HepG2 (cell line): ENCODE measurements around the gene ADGRD1. TPM values are rescaled to one million over a fixed set of nuclear protein-coding genes. Genes with fewer than 3 reads are reported as not detected.

Source experiments
- ARHGAP35 ChIP-seq: sonication (generic); formaldehyde crosslinking; IDR thresholded peaks from 2 replicates; pipeline ENCODE4 v1.9.0; 2022; ENCODE audit warnings: mild to moderate bottlenecking, inconsistent platforms, moderate library complexity, missing genetic modification reagents, borderline replicate concordance
- ARID2 ChIP-seq: sonication (generic); formaldehyde crosslinking; IDR thresholded peaks from 2 replicates; pipeline ENCODE4 v1.8.1; 2022; ENCODE audit warnings: mild to moderate bottlenecking, missing genetic modification reagents, borderline replicate concordance
- CAMTA2 ChIP-seq: sonication (generic); formaldehyde crosslinking; IDR thresholded peaks from 2 replicates; pipeline ENCODE4 v1.4.0; 2020; ENCODE audit warnings: mild to moderate bottlenecking, missing genetic modification reagents, borderline replicate concordance
- ELF3 ChIP-seq: IDR thresholded peaks from 2 replicates; pipeline ENCODE4 v1.6.1; 2016; ENCODE audit warnings: missing genetic modification reagents, missing compliant biosample characterization
- ESRRA ChIP-seq: sonication (generic); formaldehyde crosslinking; IDR thresholded peaks from 2 replicates; pipeline ENCODE4 v1.5.1; 2020; ENCODE audit warnings: mild to moderate bottlenecking, low read depth, missing genetic modification reagents
- HMGA1 ChIP-seq: sonication (generic); formaldehyde crosslinking; conservative IDR thresholded peaks from 2 replicates; pipeline ENCODE4 v1.4.0; 2020; ENCODE audit warnings: missing genetic modification reagents
- IKZF4 ChIP-seq: sonication (generic); formaldehyde crosslinking; IDR thresholded peaks from 2 replicates; pipeline ENCODE4 v1.5.1; 2020; ENCODE audit warnings: borderline replicate concordance, mild to moderate bottlenecking, low read depth, missing genetic modification reagents; ENCODE audit errors: not compliant biosample characterization
- KAT7 ChIP-seq: IDR thresholded peaks from 2 replicates; pipeline ENCODE4 v1.6.1; 2018; ENCODE audit warnings: borderline replicate concordance, missing compliant biosample characterization
- NCOA5 ChIP-seq: sonication (generic); formaldehyde crosslinking; IDR thresholded peaks from 2 replicates; pipeline ENCODE4 v1.4.0; 2020; ENCODE audit warnings: missing genetic modification reagents
- SNRNP70 ChIP-seq: fragments of 200-400 bp; formaldehyde crosslinking; IDR thresholded peaks from 2 replicates; pipeline ENCODE4 v1.6.1; 2017; ENCODE audit warnings: mild to moderate bottlenecking, low read depth, low read length, moderate library complexity
- SRSF4 ChIP-seq: fragments of 200-400 bp; formaldehyde crosslinking; IDR thresholded peaks from one replicate; pipeline ENCODE4 v1.6.1; 2018; ENCODE audit warnings: mild to moderate bottlenecking, low read depth, low read length, moderate library complexity; ENCODE audit not compliant: poor library complexity, severe bottlenecking
- ZNF136 ChIP-seq: sonication (generic); formaldehyde crosslinking; IDR thresholded peaks from 2 replicates; pipeline ENCODE4 v1.8.1; 2022; ENCODE audit warnings: low read depth, mild to moderate bottlenecking, moderate library complexity, missing genetic modification reagents
- ZNF17 ChIP-seq: sonication (generic); formaldehyde crosslinking; IDR thresholded peaks from 2 replicates; pipeline ENCODE4 v1.5.0; 2020; ENCODE audit warnings: mild to moderate bottlenecking, missing genetic modification reagents
- ZNF333 ChIP-seq: sonication (generic); formaldehyde crosslinking; IDR thresholded peaks from 2 replicates; pipeline ENCODE4 v1.4.0; 2020; ENCODE audit warnings: mild to moderate bottlenecking, missing genetic modification reagents, borderline replicate concordance
- polyA plus RNA-seq, 8 experiments: library from polyadenylated mRNA; depleted of rRNA in 3 of 8; stranded (reverse) in 7 of 8; unstranded in 1 of 8; fragments of >200 nt; fragmentation: Illumina TruSeq in 4 of 8; extraction: Trizol in 4 of 8; gene quantifications; 2 replicates each; pipeline versions ENCODE4 v1.2.1 to v1.2.3, GENCODE V29; 2011 to 2016; ENCODE audit warnings: low read depth in 4 of 8, missing spikeins in 1 of 8, mixed read lengths in 1 of 8; ENCODE audit not compliant: insufficient read depth in 1 of 8
- total RNA-seq, 5 experiments: library from RNA; depleted of rRNA; stranded (reverse); fragments of >200 nt; fragmentation: Illumina TruSeq; extraction: Trizol; gene quantifications; 2 replicates each; pipeline ENCODE4 v1.2.3, GENCODE V29; 2016; ENCODE audit warnings: low read depth in 1 of 5
- TF ChIP-seq, protein P1 (sequence below): sonication (generic); formaldehyde crosslinking; IDR thresholded peaks from 2 replicates; pipeline ENCODE4 v1.4.0; 2020; ENCODE audit warnings: missing genetic modification reagents, mild to moderate bottlenecking, borderline replicate concordance
- TF ChIP-seq, protein P2 (sequence below): IDR thresholded peaks from 2 replicates; pipeline ENCODE4 v1.6.1; 2016; ENCODE audit warnings: mild to moderate bottlenecking
- TF ChIP-seq, protein P3 (sequence below): IDR thresholded peaks from 2 replicates; pipeline ENCODE4 v1.6.1; 2018; ENCODE audit warnings: missing genetic modification reagents
- TF ChIP-seq, protein P4 (sequence below): sonication (generic); formaldehyde crosslinking; IDR thresholded peaks from 2 replicates; pipeline ENCODE4 v1.9.0; 2021; ENCODE audit warnings: missing genetic modification reagents, borderline replicate concordance
- TF ChIP-seq, protein P5 (sequence below): sonication (generic); formaldehyde crosslinking; IDR thresholded peaks from 2 replicates; pipeline ENCODE4 v1.4.0; 2020; ENCODE audit warnings: missing genetic modification reagents
- TF ChIP-seq, protein P6 (sequence below): sonication (generic); formaldehyde crosslinking; IDR thresholded peaks from 2 replicates; pipeline ENCODE4 v1.9.0; 2021; ENCODE audit warnings: missing genetic modification reagents, mild to moderate bottlenecking, borderline replicate concordance

ADGRD1 gene
- total and polyA plus RNA-seq, 2 of the 13 experiments (the other 11 are each of a cell fraction or from before 2014, with no cell fraction given) = 0.46 to 12.4 TPM

DNA sequence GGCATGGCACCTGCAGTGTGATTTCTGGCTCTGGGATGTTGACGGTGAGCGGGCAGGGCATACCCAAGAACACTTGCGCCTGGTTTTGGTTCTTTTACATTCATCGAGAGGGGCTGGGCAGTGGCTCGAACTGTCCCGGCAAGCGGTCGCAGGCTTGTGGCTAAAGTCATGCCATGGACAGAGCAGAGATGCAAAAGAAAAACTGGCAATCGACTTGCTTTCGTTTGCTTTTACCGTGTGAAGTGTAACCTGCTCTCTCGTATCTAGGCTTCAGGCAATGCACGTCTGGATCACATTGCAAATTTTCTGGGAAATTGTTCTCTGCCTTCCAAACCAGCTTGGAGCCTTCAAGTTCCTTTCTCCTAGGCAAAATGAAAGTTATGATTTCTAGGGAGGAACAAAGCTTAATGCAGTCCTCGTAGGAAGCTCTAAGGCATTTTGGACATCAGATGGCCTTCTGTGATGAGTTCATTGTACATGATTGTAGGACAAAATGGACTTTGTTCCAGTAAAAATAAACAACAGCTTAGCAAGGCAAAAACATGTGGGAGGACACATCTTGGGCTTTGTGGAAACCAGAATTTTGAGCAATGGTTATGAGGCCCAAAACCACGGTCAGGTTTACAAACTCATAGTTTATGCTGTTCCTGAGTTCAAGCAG lies 18.3 kb downstream of the ADGRD1 start (continued):
- TF ChIP-seq, protein P1, sequence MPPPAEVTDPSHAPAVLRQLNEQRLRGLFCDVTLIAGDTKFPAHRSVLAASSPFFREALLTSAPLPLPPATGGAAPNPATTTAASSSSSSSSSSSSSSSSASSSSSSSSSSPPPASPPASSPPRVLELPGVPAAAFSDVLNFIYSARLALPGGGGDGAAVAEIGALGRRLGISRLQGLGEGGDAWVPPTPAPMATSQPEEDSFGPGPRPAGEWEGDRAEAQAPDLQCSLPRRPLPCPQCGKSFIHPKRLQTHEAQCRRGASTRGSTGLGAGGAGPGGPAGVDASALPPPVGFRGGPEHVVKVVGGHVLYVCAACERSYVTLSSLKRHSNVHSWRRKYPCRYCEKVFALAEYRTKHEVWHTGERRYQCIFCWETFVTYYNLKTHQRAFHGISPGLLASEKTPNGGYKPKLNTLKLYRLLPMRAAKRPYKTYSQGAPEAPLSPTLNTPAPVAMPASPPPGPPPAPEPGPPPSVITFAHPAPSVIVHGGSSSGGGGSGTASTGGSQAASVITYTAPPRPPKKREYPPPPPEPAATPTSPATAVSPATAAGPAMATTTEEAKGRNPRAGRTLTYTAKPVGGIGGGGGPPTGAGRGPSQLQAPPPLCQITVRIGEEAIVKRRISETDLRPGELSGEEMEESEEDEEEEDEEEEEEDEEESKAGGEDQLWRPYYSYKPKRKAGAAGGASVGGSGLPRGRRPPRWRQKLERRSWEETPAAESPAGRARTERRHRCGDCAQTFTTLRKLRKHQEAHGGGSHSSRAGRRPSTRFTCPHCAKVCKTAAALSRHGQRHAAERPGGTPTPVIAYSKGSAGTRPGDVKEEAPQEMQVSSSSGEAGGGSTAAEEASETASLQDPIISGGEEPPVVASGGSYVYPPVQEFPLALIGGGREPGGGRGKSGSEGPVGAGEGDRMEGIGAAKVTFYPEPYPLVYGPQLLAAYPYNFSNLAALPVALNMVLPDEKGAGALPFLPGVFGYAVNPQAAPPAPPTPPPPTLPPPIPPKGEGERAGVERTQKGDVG = peak; percentile 34; the same call in 1 of the 2 replicates
- TF ChIP-seq NCOA5 (CRISPR knock-in tag) (no peak), ARHGAP35 (CRISPR knock-in tag) (no peak), SRSF4 (no peak), ZNF136 (CRISPR knock-in tag) (no peak), SNRNP70 (no peak), ZNF17 (no peak), CAMTA2 (CRISPR knock-in tag) (no peak), ZNF333 (CRISPR knock-in tag) (no peak), IKZF4 (CRISPR knock-in tag) (no peak), HMGA1 (no peak), KAT7 (no peak), ELF3 (CRISPR knock-in tag) (peak; percentile 61; the same call in 1 of the 2 replicates), ESRRA (CRISPR knock-in tag) (peak; percentile 49; the same call in 1 of the 2 replicates), ARID2 (CRISPR knock-in tag) (no peak)
- TF ChIP-seq, protein P2, sequence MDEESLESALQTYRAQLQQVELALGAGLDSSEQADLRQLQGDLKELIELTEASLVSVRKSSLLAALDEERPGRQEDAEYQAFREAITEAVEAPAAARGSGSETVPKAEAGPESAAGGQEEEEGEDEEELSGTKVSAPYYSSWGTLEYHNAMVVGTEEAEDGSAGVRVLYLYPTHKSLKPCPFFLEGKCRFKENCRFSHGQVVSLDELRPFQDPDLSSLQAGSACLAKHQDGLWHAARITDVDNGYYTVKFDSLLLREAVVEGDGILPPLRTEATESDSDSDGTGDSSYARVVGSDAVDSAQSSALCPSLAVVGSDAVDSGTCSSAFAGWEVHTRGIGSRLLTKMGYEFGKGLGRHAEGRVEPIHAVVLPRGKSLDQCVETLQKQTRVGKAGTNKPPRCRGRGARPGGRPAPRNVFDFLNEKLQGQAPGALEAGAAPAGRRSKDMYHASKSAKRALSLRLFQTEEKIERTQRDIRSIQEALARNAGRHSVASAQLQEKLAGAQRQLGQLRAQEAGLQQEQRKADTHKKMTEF = peak; percentile 55
- TF ChIP-seq, protein P3, sequence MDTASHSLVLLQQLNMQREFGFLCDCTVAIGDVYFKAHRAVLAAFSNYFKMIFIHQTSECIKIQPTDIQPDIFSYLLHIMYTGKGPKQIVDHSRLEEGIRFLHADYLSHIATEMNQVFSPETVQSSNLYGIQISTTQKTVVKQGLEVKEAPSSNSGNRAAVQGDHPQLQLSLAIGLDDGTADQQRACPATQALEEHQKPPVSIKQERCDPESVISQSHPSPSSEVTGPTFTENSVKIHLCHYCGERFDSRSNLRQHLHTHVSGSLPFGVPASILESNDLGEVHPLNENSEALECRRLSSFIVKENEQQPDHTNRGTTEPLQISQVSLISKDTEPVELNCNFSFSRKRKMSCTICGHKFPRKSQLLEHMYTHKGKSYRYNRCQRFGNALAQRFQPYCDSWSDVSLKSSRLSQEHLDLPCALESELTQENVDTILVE (CRISPR knock-in tag) = no peak
- TF ChIP-seq, protein P4, sequence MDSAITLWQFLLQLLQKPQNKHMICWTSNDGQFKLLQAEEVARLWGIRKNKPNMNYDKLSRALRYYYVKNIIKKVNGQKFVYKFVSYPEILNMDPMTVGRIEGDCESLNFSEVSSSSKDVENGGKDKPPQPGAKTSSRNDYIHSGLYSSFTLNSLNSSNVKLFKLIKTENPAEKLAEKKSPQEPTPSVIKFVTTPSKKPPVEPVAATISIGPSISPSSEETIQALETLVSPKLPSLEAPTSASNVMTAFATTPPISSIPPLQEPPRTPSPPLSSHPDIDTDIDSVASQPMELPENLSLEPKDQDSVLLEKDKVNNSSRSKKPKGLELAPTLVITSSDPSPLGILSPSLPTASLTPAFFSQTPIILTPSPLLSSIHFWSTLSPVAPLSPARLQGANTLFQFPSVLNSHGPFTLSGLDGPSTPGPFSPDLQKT (CRISPR knock-in tag) = no peak
- TF ChIP-seq, protein P5, sequence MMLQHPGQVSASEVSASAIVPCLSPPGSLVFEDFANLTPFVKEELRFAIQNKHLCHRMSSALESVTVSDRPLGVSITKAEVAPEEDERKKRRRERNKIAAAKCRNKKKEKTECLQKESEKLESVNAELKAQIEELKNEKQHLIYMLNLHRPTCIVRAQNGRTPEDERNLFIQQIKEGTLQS = no peak
- TF ChIP-seq, protein P6, sequence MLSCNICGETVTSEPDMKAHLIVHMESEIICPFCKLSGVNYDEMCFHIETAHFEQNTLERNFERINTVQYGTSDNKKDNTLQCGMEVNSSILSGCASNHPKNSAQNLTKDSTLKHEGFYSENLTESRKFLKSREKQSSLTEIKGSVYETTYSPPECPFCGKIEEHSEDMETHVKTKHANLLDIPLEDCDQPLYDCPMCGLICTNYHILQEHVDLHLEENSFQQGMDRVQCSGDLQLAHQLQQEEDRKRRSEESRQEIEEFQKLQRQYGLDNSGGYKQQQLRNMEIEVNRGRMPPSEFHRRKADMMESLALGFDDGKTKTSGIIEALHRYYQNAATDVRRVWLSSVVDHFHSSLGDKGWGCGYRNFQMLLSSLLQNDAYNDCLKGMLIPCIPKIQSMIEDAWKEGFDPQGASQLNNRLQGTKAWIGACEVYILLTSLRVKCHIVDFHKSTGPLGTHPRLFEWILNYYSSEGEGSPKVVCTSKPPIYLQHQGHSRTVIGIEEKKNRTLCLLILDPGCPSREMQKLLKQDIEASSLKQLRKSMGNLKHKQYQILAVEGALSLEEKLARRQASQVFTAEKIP (CRISPR knock-in tag) = no peak
